Neuronal stem cell (in vitro differentiated cells): ENCODE results near the gene C10orf71.

Experiments used
- DNase-seq: peaks from one replicate; pipeline ENCODE4 v3.0.0-alpha.2; 2013; ENCODE audit warnings: low spot score
- H2AFZ ChIP-seq: one replicate; pipeline ENCODE4 v1.6.1; 2013; ENCODE audit warnings: mild to moderate bottlenecking, low read length, inconsistent platforms
- H2AK5ac ChIP-seq: 2 replicates; pipeline ENCODE4 v1.6.1; 2013; ENCODE audit warnings: low read depth, mild to moderate bottlenecking, inconsistent platforms, low read length, moderate library complexity, mixed read lengths
- H2BK120ac ChIP-seq: 2 replicates; pipeline ENCODE4 v1.6.1; 2013; ENCODE audit warnings: low read depth, mild to moderate bottlenecking, inconsistent platforms, low read length, moderate library complexity, mixed read lengths
- H2BK12ac ChIP-seq: one replicate; pipeline ENCODE4 v1.6.1; 2013; ENCODE audit warnings: low read length, inconsistent platforms
- H2BK15ac ChIP-seq: 2 replicates; pipeline ENCODE4 v1.6.1; 2013; ENCODE audit warnings: mild to moderate bottlenecking, low read length, inconsistent platforms, mixed read lengths
- H2BK5ac ChIP-seq: one replicate; pipeline ENCODE4 v1.6.1; 2013; ENCODE audit warnings: inconsistent platforms, mild to moderate bottlenecking, low read length, moderate library complexity
- H3K14ac ChIP-seq: one replicate; pipeline ENCODE4 v1.6.1; 2013; ENCODE audit warnings: low read length, inconsistent platforms
- H3K18ac ChIP-seq: 2 replicates; pipeline ENCODE4 v1.6.1; 2013; ENCODE audit warnings: low read length, inconsistent platforms
- H3K23ac ChIP-seq: 2 replicates; pipeline ENCODE4 v1.6.1; 2013; ENCODE audit warnings: low read depth, mild to moderate bottlenecking, mixed read lengths, low read length, inconsistent platforms; ENCODE audit not compliant: poor library complexity
- H3K27ac ChIP-seq: replicated peaks from 3 replicates; pipeline ENCODE4 v1.5.1; 2013; ENCODE audit warnings: low read length, inconsistent platforms
- H3K27me3 ChIP-seq, 3 experiments: 2 replicates each; pipeline ENCODE4 v1.6.1; 2013; ENCODE audit warnings: low read length in 3 of 3, mild to moderate bottlenecking in 2 of 3, inconsistent platforms in 1 of 3, low read depth in 1 of 3, mixed read lengths in 1 of 3, moderate library complexity in 1 of 3; ENCODE audit not compliant: control insufficient read depth in 3 of 3, insufficient read depth in 3 of 3
- H3K36me3 ChIP-seq, 2 donors: replicated peaks in 1 of 2; 2 replicates each; pipeline ENCODE4 v1.6.1; 2013; ENCODE audit warnings: low read length in 2 of 2; ENCODE audit not compliant: control insufficient read depth in 2 of 2, insufficient read depth in 2 of 2
- H3K4ac ChIP-seq: 2 replicates; pipeline ENCODE4 v1.6.1; 2013; ENCODE audit warnings: inconsistent platforms, mild to moderate bottlenecking, low read length, moderate library complexity
- H3K4me1 ChIP-seq, 2 donors: 1 replicate in 1 of 2; 2 replicates in 1 of 2; pipeline ENCODE4 v1.6.1; 2013; ENCODE audit warnings: low read length in 2 of 2, low read depth in 1 of 2; ENCODE audit not compliant: control insufficient read depth in 2 of 2, insufficient read depth in 1 of 2
- H3K4me2 ChIP-seq: one replicate; pipeline ENCODE4 v1.6.1; 2013; ENCODE audit warnings: mild to moderate bottlenecking, low read length, inconsistent platforms; ENCODE audit not compliant: insufficient read depth, poor library complexity, severe bottlenecking
- H3K4me3 ChIP-seq, 2 donors: 2 replicates each; pipeline ENCODE4 v1.5.1; 2013; ENCODE audit warnings: low read length in 2 of 2, mild to moderate bottlenecking in 2 of 2, inconsistent platforms in 1 of 2, moderate library complexity in 1 of 2
- H3K79me1 ChIP-seq: one replicate; pipeline ENCODE4 v1.6.1; 2013; ENCODE audit warnings: low read depth, mild to moderate bottlenecking, inconsistent platforms, low read length, moderate library complexity
- H3K9ac ChIP-seq: one replicate; pipeline ENCODE4 v1.6.1; 2013; ENCODE audit warnings: mild to moderate bottlenecking, low read depth, low read length, inconsistent platforms; ENCODE audit not compliant: poor library complexity
- H3K9me3 ChIP-seq, 2 donors: replicated peaks in 1 of 2; 2 replicates each; pipeline versions ENCODE3 to v1.6.1; 2013; ENCODE audit warnings: low read length in 2 of 2, mild to moderate bottlenecking in 2 of 2, inconsistent platforms in 1 of 2, low read depth in 1 of 2, mixed read lengths in 1 of 2, moderate library complexity in 1 of 2; ENCODE audit not compliant: control insufficient read depth in 2 of 2, insufficient read depth in 1 of 2
- H4K8ac ChIP-seq: one replicate; pipeline ENCODE4 v1.6.1; 2013; ENCODE audit warnings: low read depth, mild to moderate bottlenecking, inconsistent platforms, low read length, moderate library complexity
- H4K91ac ChIP-seq: one replicate; pipeline ENCODE4 v1.6.1; 2013; ENCODE audit warnings: low read length, low read depth, mild to moderate bottlenecking, inconsistent platforms; ENCODE audit not compliant: poor library complexity
- WGBS, 2 donors: extraction: QIAGEN DNeasy Blood & Tissue Kit; methylation state at CpG; one replicate each; pipeline ENCODE4 v1.1.7; 2013; ENCODE audit warnings: missing lambda C conversion rate in 2 of 2, mixed read lengths in 1 of 2; ENCODE audit not compliant: insufficient read length in 2 of 2, insufficient replicate concordance in 1 of 2; ENCODE audit errors: extremely low coverage in 2 of 2; 5-methylcytosine and 5-hydroxymethylcytosine counted together

C10orf71 gene

DNA sequence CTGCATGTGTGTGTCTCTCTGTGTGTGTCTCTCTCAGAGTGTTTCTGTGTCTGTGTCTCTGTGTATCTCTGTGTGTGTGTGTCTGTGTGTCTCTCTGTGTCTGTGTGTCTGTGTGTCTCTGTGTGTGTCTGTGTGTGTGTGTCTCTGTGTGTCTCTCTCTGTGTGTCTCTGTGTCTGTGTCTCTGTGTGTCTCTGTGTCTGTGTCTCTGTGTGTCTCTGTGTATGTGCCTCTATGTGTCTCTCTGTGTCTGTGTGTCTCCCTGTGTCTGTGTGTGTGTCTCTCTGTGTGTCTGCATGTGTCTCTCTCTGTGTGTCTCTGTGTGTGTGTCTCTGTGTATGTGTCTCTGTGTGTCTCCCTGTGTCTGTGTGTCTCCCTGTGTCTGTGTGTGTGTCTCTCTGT lies 44.8 kb upstream of the C10orf71 start:
- Histone ChIP-seq H3K4me2 (no peak overlapping the region), H2AFZ (no peak overlapping the region), H3K4ac (no peak overlapping the region), H3K4me3 (peak overlapping the region in 1 of 2 donors; percentile 40), H3K18ac (no peak overlapping the region), H2BK5ac (no peak overlapping the region), H2AK5ac (no peak overlapping the region), H2BK15ac (peak overlapping the region; percentile 43), H4K8ac (peak overlapping the region; percentile 6), H3K27me3 (peaks cover 0 to 2% (median 0%) of the 10 kb centered on the region in 3 experiments), H3K23ac (no peak overlapping the region), H3K36me3 (no peaks in the 10 kb centered on the region), H2BK12ac (no peak overlapping the region), H3K27ac (no peak overlapping the region), H2BK120ac (no peak overlapping the region), H3K79me1 (peaks cover 1% of the 10 kb centered on the region), H3K4me1 (no peaks in the 10 kb centered on the region), H4K91ac (no peak overlapping the region), H3K14ac (peak overlapping the region; percentile 75), H3K9me3 (no peaks in the 10 kb centered on the region), H3K9ac (no peak overlapping the region)
- no peak for DNase-seq

GRCh38 chr10:49254556-49255318 lies 44.2 kb upstream of the C10orf71 start:
- Histone ChIP-seq H3K79me1 (peaks cover 1% of the 10 kb centered on the region), H3K27ac (no peak overlapping the region), H3K4me3 (no peak overlapping the region), H3K9ac (peak overlapping the region; percentile 44), H3K18ac (peak overlapping the region; percentile 71), H2BK5ac (no peak overlapping the region), H2AFZ (no peak overlapping the region), H3K27me3 (peaks cover 0 to 2% (median 0%) of the 10 kb centered on the region in 3 experiments), H3K4me1 (no peaks in the 10 kb centered on the region), H2BK12ac (no peak overlapping the region), H2BK15ac (peak overlapping the region; percentile 43), H3K4ac (no peak overlapping the region), H3K23ac (no peak overlapping the region), H3K9me3 (no peaks in the 10 kb centered on the region), H3K36me3 (no peaks in the 10 kb centered on the region), H2AK5ac (peak overlapping the region; percentile 75), H2BK120ac (no peak overlapping the region), H3K14ac (peak overlapping the region; percentile 75), H4K91ac (no peak overlapping the region), H4K8ac (peak overlapping the region; percentile 6), H3K4me2 (no peak overlapping the region)
- no CpG with 5 or more reads among the region's 14 CpGs for WGBS, 2 donors
- no peak for DNase-seq

GRCh38 chr10:49255883-49256282 lies 43.1 kb upstream of the C10orf71 start:
- no peaks in the 10 kb centered on the region for H3K9me3 ChIP-seq
- no peak overlapping the region for H3K4ac ChIP-seq
- H2AFZ ChIP-seq = no peak overlapping the region
- no peak overlapping the region for H2BK120ac ChIP-seq
- H3K9ac ChIP-seq = no peak overlapping the region
- no CpG with 5 or more reads among the region's 3 CpGs for WGBS, 2 donors
- H3K79me1 ChIP-seq = peaks cover 1% of the 10 kb centered on the region
- no peak overlapping the region for H3K4me2 ChIP-seq
- no peak for DNase-seq
- H2BK15ac ChIP-seq = no peak overlapping the region
- no peaks in the 10 kb centered on the region for H3K36me3 ChIP-seq
- no peak overlapping the region for H3K4me3 ChIP-seq
- H3K4me1 ChIP-seq = no peaks in the 10 kb centered on the region
- H3K18ac ChIP-seq = no peak overlapping the region
- no peak overlapping the region for H3K27ac ChIP-seq
- H3K27me3 ChIP-seq = peaks cover 0 to 2% (median 0%) of the 10 kb centered on the region in 3 experiments
- H2AK5ac ChIP-seq = no peak overlapping the region
- H4K8ac ChIP-seq = no peak overlapping the region
- H4K91ac ChIP-seq = no peak overlapping the region
- H2BK5ac ChIP-seq = no peak overlapping the region
- no peak overlapping the region for H3K14ac ChIP-seq
- H2BK12ac ChIP-seq = no peak overlapping the region
- no peak overlapping the region for H3K23ac ChIP-seq

GRCh38 chr10:49257154-49257553 lies 41.8 kb upstream of the C10orf71 start:
- no peak overlapping the region for H3K4me3 ChIP-seq
- no peak overlapping the region for H3K23ac ChIP-seq
- no peak overlapping the region for H2AK5ac ChIP-seq
- H4K8ac ChIP-seq = no peak overlapping the region
- peaks cover 0 to 2% (median 0%) of the 10 kb centered on the region in 3 experiments for H3K27me3 ChIP-seq
- no peak overlapping the region for H3K14ac ChIP-seq
- H2BK120ac ChIP-seq = no peak overlapping the region
- H2BK12ac ChIP-seq = no peak overlapping the region
- no peak overlapping the region for H4K91ac ChIP-seq
- H2AFZ ChIP-seq = no peak overlapping the region
- no CpG with 5 or more reads among the region's 1 CpG for WGBS, 2 donors
- no peaks in the 10 kb centered on the region for H3K9me3 ChIP-seq
- H3K4ac ChIP-seq = no peak overlapping the region
- no peak overlapping the region for H3K18ac ChIP-seq
- H2BK15ac ChIP-seq = no peak overlapping the region
- H2BK5ac ChIP-seq = no peak overlapping the region
- no peaks in the 10 kb centered on the region for H3K36me3 ChIP-seq
- no peaks in the 10 kb centered on the region for H3K4me1 ChIP-seq
- no peak overlapping the region for H3K4me2 ChIP-seq
- no peak overlapping the region for H3K27ac ChIP-seq
- H3K9ac ChIP-seq = no peak overlapping the region
- H3K79me1 ChIP-seq = peaks cover 1% of the 10 kb centered on the region
- DNase-seq = no peak
